ENCODE measurements around the gene CBFB. TPM values are rescaled to one million over a fixed set of nuclear protein-coding genes. Genes with fewer than 3 reads are reported as not detected.

The CBFB gene
- total and polyA plus RNA-seq, 11 donors, result 11.3 to 53.6 (median 28.1) TPM

DNA sequence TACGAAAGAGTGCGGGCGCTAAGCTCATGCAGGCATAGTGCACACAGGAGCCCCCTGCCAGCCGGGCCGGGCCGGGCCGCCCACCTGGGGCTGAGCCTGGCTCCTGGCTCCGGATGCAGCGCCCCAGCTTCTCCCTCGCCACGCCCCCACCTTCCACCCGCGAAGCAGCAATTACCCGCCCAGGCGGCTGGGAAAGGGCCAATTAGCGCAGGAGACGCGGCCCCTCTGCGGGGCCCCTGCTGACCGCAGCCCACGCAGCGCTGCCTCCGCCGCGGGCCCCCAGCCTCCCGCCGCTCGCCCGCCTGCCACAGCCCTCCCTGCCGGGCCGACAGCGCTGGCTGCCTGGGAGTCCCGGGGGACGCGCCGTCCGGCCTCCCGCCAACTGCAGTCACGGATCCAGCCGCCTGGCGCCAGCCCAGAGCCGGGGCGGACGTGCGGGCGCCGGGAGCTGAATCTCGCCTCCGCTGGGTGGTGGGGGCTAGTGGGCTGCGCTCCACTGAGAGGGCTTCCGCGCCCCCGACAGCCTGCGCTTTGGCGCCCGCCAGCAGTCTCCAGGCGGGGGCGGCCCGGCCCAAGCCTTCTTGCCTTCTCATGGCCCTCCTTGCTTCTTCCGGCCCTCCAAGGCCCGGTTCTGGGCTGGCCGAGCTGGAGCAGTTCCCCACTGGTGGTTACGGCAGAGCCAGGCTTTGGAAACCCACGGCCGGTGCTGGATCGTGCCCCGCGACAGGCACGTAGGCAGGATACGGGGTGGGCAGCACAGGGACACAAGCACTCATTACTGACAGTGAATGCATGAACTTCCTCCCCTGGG is 14.9 kb upstream of the CBFB start:
- DNase-seq (peak; percentile 85 to 92 (median 88)), ATAC-seq (peak; percentile 51 to 89 (median 84))
- Histone ChIP-seq H3K27ac (peak overlapping the region in 11 of 12 donors; percentile 43 to 84 (median 63)), H3K9me3 (no peaks in the 10 kb centered on the region), H3K36me3 (no peaks in the 10 kb centered on the region), H3K27me3 (peaks cover 0 to 21% (median 0%) of the 10 kb centered on the region in 9 donors), H3K4me3 (peak overlapping the region; percentile 22 to 74 (median 56)), H3K4me1 (peaks cover 0 to 22% (median 18%) of the 10 kb centered on the region in 12 donors)
- WGBS, 4 donors, result 1 to 3% (median 1%) methylated on average over 21 to 70 of the region's 70 CpGs
- TF ChIP-seq, protein P1, sequence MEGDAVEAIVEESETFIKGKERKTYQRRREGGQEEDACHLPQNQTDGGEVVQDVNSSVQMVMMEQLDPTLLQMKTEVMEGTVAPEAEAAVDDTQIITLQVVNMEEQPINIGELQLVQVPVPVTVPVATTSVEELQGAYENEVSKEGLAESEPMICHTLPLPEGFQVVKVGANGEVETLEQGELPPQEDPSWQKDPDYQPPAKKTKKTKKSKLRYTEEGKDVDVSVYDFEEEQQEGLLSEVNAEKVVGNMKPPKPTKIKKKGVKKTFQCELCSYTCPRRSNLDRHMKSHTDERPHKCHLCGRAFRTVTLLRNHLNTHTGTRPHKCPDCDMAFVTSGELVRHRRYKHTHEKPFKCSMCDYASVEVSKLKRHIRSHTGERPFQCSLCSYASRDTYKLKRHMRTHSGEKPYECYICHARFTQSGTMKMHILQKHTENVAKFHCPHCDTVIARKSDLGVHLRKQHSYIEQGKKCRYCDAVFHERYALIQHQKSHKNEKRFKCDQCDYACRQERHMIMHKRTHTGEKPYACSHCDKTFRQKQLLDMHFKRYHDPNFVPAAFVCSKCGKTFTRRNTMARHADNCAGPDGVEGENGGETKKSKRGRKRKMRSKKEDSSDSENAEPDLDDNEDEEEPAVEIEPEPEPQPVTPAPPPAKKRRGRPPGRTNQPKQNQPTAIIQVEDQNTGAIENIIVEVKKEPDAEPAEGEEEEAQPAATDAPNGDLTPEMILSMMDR (IDR thresholded peaks at IDR 0.05), result peak in 8 of 12 donors; percentile 18 to 49 (median 31)
- TF ChIP-seq POLR2A (IDR thresholded peaks at IDR 0.05), result no peak
- intact Hi-C loops (cut with DNase I), result loop anchor here in 4 of 10 donors (1.0 to 10.0 kb wide), 4 partner anchors 14 to 141 kb away; partner anchors contain the start of genes B3GNT9 (in 1 of the 4), FBXL8 (in 1 of the 4), PHAF1 (in 1 of the 4) and TRADD (in 1 of the 4)

DNA sequence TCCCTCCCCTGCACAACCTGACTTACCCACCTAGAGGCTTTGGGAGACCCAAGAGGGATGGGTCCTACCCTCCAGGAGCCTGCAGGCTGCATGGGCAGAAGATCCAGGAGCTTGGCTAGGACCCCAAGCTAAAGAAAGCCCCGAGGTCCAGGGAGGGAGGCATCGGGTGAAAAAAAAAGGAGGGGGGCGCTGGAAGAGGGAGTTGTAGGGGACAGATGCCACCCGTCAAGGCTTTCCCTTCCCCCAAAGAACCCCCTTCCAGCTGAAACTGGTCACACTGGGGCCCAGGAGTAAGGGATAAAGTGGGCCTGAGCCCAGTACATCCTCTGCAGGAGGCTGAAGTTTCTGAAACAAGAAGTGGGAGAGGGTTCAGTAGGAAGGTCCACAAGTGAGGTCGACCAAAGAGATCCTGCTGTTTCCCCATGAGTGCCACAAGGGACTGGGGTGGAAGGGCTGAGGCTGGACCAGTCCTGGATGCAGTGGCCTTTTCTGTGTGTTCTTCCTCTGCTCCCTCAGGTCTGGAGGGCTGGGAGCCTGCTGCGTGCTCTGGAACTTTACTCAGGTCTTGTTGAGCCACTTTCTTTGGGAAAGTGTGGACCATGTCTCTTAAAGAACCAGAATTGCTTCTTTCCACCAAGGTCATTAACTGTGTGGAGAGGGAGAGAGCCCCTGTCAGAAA is 14.2 kb upstream of the CBFB start:
- Histone ChIP-seq H3K4me1 (peaks cover 0 to 22% (median 18%) of the 10 kb centered on the region in 12 donors), H3K4me3 (peak overlapping the region in 11 of 12 donors; percentile 44 to 74 (median 58)), H3K9me3 (no peaks in the 10 kb centered on the region), H3K27me3 (peaks cover 0 to 21% (median 0%) of the 10 kb centered on the region in 9 donors), H3K36me3 (no peaks in the 10 kb centered on the region), H3K27ac (peak overlapping the region in 11 of 12 donors; percentile 43 to 84 (median 63))
- WGBS, 4 donors, result 47 to 62% (median 56%) methylated on average over 6 of the region's 6 CpGs
- intact Hi-C loops (cut with DNase I), result loop anchor here in 6 of 10 donors (1.0 to 10.0 kb wide), 5 partner anchors 14 to 143 kb away; partner anchors contain the start of genes FBXL8 (in 3 of the 6), TRADD (in 3 of the 6), B3GNT9 (in 1 of the 6) and PHAF1 (in 1 of the 6)
- DNase-seq (no peak), ATAC-seq (no peak)
- no peak for TF ChIP-seq POLR2A (IDR thresholded peaks at IDR 0.05)
- TF ChIP-seq, protein P1 (IDR thresholded peaks at IDR 0.05), result no peak

DNA sequence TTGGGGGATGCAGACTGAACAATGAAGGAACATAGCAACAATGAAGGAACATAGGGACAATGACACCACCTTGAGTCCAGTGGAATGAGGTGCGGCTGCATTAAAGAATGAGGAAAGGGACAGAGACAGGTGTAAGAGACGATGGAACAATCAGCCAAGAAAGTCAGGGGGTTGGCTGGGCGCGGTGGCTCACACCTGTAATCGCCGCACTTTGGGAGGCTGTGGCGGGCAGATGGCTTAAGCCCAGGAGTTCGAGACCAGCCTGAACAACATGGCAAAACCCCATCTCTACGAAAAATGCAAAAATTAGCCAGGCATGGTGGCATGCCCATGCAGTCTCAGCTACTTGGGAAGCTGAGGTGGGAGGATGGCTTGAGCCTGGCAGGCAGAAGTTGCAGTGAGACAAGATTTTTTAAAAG is 13.6 kb upstream of the CBFB start:
- intact Hi-C loops (cut with DNase I), result loop anchor here in 5 of 10 donors (2.0 to 10.0 kb wide), 4 partner anchors 35 to 142 kb away; partner anchors contain the start of genes FBXL8 (in 3 of the 5), TRADD (in 3 of the 5), B3GNT9 (in 1 of the 5) and PHAF1 (in 1 of the 5)

DNA sequence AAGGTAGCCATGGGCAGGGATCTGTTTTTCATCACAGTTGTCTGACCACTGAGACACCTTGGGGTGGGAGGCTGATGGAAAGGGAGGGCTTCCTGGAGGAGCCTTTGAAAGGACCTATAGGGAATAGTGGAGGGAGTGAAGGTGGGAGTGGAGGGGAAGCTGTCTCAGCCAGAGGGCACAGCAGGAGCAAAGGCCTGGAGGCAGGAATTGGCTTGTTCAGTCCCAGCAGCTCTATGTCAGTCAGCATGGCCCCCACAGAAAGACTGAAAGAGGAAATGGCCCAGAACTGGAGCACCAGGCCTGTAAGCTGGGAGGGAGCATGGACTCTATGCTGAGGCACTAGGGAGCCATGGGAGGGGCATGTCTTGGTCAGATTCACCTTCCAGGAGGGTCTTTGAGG is 12.8 kb upstream of the CBFB start:
- intact Hi-C loops (cut with DNase I), result loop anchor here in 4 of 10 donors (5.0 to 10.0 kb wide), 3 partner anchors 89 to 141 kb away; partner anchors contain the start of genes FBXL8 (in 3 of the 4), TRADD (in 3 of the 4), B3GNT9 (in 1 of the 4) and PHAF1 (in 1 of the 4)
- Histone ChIP-seq H3K9me3 (no peaks in the 10 kb centered on the region), H3K27me3 (peaks cover 0 to 21% (median 0%) of the 10 kb centered on the region in 9 donors), H3K36me3 (no peaks in the 10 kb centered on the region), H3K4me3 (no peak overlapping the region), H3K4me1 (peaks cover 0 to 22% (median 18%) of the 10 kb centered on the region in 12 donors), H3K27ac (no peak overlapping the region)
- ATAC-seq (no peak), DNase-seq (no peak)
- TF ChIP-seq, protein P1 (IDR thresholded peaks at IDR 0.05), result no peak
- no peak for TF ChIP-seq POLR2A (IDR thresholded peaks at IDR 0.05)

More for the DNA sequence above, 13.6 kb upstream of the CBFB start:
- Histone ChIP-seq H3K9me3 (no peaks in the 10 kb centered on the region), H3K36me3 (no peaks in the 10 kb centered on the region), H3K4me1 (peaks cover 0 to 22% (median 18%) of the 10 kb centered on the region in 12 donors), H3K27me3 (peaks cover 0 to 21% (median 0%) of the 10 kb centered on the region in 9 donors), H3K4me3 (no peak overlapping the region), H3K27ac (no peak overlapping the region)
- WGBS, 4 donors, result 96 to 99% (median 97%) methylated on average over 9 of the region's 9 CpGs
- ATAC-seq (no peak), DNase-seq (no peak)
- TF ChIP-seq POLR2A (IDR thresholded peaks at IDR 0.05), result no peak
